ENCODE data around the gene OPA3.

OPA3 gene

DNA sequence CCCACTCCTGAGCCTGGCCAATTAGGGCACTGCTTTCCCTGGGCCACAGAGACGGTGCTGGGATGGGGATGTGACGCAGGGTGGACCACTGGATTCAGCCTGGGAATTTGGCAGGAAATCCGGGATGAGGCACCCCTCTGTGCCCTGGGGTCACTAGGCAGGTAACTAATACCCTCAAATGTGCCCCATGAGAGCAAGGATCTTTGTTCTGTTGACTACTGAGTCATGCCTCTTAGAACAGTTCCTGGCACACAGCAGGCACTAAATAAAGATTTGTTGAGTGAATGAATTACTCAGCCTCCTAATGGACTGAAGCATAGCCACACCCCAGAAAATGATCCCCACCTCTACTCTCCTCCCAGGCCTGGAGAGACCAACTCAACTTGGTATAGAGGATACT is 15.9 kb downstream of the OPA3 start:
- no peaks in the 10 kb centered on the region for H3K27me3 ChIP-seq (replicated peaks; ENCODE audit: control insufficient read depth, insufficient read depth, low read length)
- DNase-seq (ENCODE audit: extremely low read depth, insufficient read length): no peak
- TF ChIP-seq, protein P1, sequence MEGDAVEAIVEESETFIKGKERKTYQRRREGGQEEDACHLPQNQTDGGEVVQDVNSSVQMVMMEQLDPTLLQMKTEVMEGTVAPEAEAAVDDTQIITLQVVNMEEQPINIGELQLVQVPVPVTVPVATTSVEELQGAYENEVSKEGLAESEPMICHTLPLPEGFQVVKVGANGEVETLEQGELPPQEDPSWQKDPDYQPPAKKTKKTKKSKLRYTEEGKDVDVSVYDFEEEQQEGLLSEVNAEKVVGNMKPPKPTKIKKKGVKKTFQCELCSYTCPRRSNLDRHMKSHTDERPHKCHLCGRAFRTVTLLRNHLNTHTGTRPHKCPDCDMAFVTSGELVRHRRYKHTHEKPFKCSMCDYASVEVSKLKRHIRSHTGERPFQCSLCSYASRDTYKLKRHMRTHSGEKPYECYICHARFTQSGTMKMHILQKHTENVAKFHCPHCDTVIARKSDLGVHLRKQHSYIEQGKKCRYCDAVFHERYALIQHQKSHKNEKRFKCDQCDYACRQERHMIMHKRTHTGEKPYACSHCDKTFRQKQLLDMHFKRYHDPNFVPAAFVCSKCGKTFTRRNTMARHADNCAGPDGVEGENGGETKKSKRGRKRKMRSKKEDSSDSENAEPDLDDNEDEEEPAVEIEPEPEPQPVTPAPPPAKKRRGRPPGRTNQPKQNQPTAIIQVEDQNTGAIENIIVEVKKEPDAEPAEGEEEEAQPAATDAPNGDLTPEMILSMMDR (IDR thresholded peaks at IDR 0.05; ENCODE audit: insufficient read depth, low read length, poor library complexity, severe bottlenecking): no peak
- no peak overlapping the region for H3K4me3 ChIP-seq (replicated peaks; ENCODE audit: low read depth, low read length)
- no peaks in the 10 kb centered on the region; the same call in 1 of the 2 replicates for H3K36me3 ChIP-seq (ENCODE audit: control insufficient read depth, insufficient read depth, low read length)

DNA sequence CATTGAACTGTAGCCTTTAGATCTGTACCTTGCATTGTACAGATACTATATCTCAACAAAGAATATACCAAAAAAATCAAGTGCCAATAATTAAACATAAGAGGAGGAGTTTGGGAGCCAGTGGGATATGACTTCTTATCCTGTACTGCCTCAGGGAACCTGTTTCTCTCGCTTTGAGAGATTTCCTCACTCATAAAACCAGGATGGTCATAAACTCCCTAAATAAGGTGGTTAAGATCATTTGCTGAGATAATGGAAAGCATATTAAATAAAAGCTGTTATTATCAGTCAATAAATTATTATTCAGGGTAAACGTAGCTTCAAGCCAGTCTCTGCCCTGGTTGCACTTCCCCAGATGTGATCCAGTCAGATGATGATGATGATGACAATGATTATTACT is 17.0 kb downstream of the OPA3 start:
- DNase-seq (ENCODE audit: extremely low read depth, insufficient read length): no peak

DNA sequence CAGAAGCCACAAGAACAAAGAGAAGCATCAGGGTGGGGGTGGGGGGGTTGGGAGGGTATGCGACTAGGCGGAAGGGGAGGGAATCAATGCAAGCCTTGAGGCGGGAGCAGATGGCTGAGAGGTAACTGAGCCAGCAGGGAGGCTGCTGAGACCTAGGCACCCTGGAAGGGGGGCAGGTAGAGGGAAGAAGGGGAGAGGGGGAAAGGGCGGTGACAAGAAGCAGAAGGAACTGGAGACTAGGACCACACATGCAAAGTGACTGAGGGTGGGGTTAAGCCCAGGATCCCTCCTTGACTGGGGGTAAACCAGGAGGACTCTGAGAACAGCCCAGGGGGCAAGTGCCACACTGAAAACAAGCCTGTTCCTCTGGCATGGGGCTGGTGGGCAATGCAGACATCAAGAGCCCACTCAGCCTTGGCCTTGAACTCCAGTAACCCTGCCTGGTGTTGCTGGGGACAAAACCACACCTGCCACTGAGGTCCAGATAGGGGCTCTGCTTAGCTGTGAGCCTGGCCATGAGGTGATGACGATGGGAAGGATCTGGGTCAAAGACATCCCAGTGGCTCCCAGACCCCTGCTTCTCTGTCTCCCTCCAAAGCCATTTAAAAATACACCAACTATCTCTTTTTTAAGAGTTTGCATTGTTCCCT is 20.3 kb downstream of the OPA3 start:
- Histone ChIP-seq H3K27me3 (replicated peaks; ENCODE audit: control insufficient read depth, insufficient read depth, low read length) (no peaks in the 10 kb centered on the region), H3K36me3 (ENCODE audit: control insufficient read depth, insufficient read depth, low read length) (no peaks in the 10 kb centered on the region; the same call in 1 of the 2 replicates), H3K4me3 (replicated peaks; ENCODE audit: low read depth, low read length) (no peak overlapping the region)
- DNase-seq (ENCODE audit: extremely low read depth, insufficient read length): no peak
- TF ChIP-seq, protein P1 (IDR thresholded peaks at IDR 0.05; ENCODE audit: insufficient read depth, low read length, poor library complexity, severe bottlenecking): no peak

More for the DNA sequence above, 17.0 kb downstream of the OPA3 start:
- Histone ChIP-seq H3K27me3 (replicated peaks; ENCODE audit: control insufficient read depth, insufficient read depth, low read length) (no peaks in the 10 kb centered on the region), H3K4me3 (replicated peaks; ENCODE audit: low read depth, low read length) (no peak overlapping the region), H3K36me3 (ENCODE audit: control insufficient read depth, insufficient read depth, low read length) (no peaks in the 10 kb centered on the region; the same call in 1 of the 2 replicates)
- TF ChIP-seq, protein P1 (IDR thresholded peaks at IDR 0.05; ENCODE audit: insufficient read depth, low read length, poor library complexity, severe bottlenecking): no peak

DNA sequence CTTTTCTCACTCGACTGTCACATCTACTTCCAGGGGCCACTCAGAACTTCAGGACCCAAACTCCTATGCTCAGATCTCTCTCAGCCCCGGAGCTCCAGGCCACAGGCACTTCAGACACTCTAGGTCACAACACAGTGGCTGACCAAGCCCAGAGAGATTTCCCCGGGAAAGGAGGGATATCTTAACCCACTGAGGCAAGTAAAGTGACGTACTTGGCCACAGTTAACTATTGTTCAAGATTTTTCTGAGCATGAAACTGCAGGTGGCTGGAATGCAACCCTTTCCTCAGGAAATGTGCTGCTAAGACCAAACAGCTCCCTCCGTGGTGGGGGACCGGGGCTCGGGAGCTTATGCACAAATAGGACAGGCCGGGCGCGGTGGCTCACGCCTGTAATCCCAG is 23.9 kb downstream of the OPA3 start:
- Histone ChIP-seq H3K4me3 (replicated peaks; ENCODE audit: low read depth, low read length) (no peak overlapping the region), H3K27me3 (replicated peaks; ENCODE audit: control insufficient read depth, insufficient read depth, low read length) (no peaks in the 10 kb centered on the region), H3K36me3 (ENCODE audit: control insufficient read depth, insufficient read depth, low read length) (peaks cover 3% of the 10 kb centered on the region)
- TF ChIP-seq, protein P1 (IDR thresholded peaks at IDR 0.05; ENCODE audit: insufficient read depth, low read length, poor library complexity, severe bottlenecking): no peak
- no peak for DNase-seq (ENCODE audit: extremely low read depth, insufficient read length)

DNA sequence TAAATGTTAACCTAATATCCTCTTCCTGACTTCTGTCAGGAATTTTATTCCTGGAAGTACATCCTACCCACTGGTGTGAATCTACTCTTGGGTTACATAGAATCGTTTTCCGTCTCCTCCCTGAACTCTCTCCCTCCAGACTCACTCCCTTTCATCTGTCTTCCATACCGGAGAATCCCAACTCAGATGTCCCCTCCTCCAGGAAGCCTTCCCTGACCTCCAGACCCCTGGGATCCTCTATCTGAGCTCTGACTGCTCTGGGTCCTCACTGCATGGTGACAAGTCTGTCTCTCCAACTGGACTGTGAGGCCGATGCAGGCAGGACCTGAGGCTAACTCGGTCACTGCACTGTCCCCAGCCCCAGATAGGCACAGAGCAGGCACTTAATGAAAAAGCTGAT is 24.6 kb downstream of the OPA3 start:
- Histone ChIP-seq H3K27me3 (replicated peaks; ENCODE audit: control insufficient read depth, insufficient read depth, low read length) (no peaks in the 10 kb centered on the region), H3K4me3 (replicated peaks; ENCODE audit: low read depth, low read length) (no peak overlapping the region), H3K36me3 (ENCODE audit: control insufficient read depth, insufficient read depth, low read length) (peaks cover 3% of the 10 kb centered on the region)
- DNase-seq (ENCODE audit: extremely low read depth, insufficient read length): no peak
- TF ChIP-seq, protein P1 (IDR thresholded peaks at IDR 0.05; ENCODE audit: insufficient read depth, low read length, poor library complexity, severe bottlenecking): no peak
